HEK293T (cell line): ENCODE results near the gene EYS.
"Not testable (repeated sequence)": the region's sequence is repeated elsewhere in the genome, so short reads cannot be mapped to it uniquely, and the experiment has no call there.

Source experiments
- CTCF ChIA-PET: fragments of 350-600 bp; formaldehyde crosslinking; extraction: SDS; loops from one replicate; lab custom pipeline; 2021; ENCODE audit warnings: antibody characterized with exemption, inconsistent platforms; lab: Yijun Ruan, JAX
- POLR2A ChIA-PET: fragments of 350-600 bp; formaldehyde crosslinking; extraction: SDS; loops from one replicate; lab custom pipeline; 2020; ENCODE audit warnings: antibody characterized with exemption, inconsistent platforms; lab: Yijun Ruan, JAX
- DNase-seq: peaks from one replicate; pipeline ENCODE4 v3.0.0; 2012; ENCODE audit warnings: mixed read lengths; ENCODE audit errors: extremely low spot score
- ARNT ChIP-seq: fragments of 450-650 bp; IDR thresholded peaks from 2 replicates; pipeline ENCODE4 v1.6.1; 2017; ENCODE audit warnings: mild to moderate bottlenecking
- BHLHE40 ChIP-seq: fragments of 450-650 bp; IDR thresholded peaks from 2 replicates; pipeline ENCODE4 v1.6.1; 2016; ENCODE audit warnings: mild to moderate bottlenecking, moderate library complexity, borderline replicate concordance
- CTBP1 ChIP-seq: fragments of 450-650 bp; IDR thresholded peaks from 2 replicates; pipeline ENCODE4 v1.6.1; 2016; ENCODE audit warnings: borderline replicate concordance
- ELF4 ChIP-seq: fragments of 450-650 bp; IDR thresholded peaks from 2 replicates; pipeline ENCODE4 v1.6.1; 2017; ENCODE audit warnings: antibody characterized with exemption
- FOXA1 ChIP-seq: fragments of 450-650 bp; IDR thresholded peaks from 2 replicates; pipeline ENCODE4 v1.6.1; 2016; ENCODE audit warnings: mild to moderate bottlenecking
- FOXK2 ChIP-seq: fragments of 450-650 bp; IDR thresholded peaks from 2 replicates; pipeline ENCODE4 v1.6.1; 2016; ENCODE audit warnings: mild to moderate bottlenecking
- FOXM1 ChIP-seq: fragments of 450-650 bp; IDR thresholded peaks from 2 replicates; pipeline ENCODE4 v1.6.1; 2017; ENCODE audit warnings: mild to moderate bottlenecking, borderline replicate concordance
- HDGF ChIP-seq: fragments of 450-650 bp; IDR thresholded peaks from 2 replicates; pipeline ENCODE4 v1.6.1; 2017; ENCODE audit warnings: antibody characterized with exemption, borderline replicate concordance
- L3MBTL2 ChIP-seq: fragments of 450-650 bp; conservative IDR thresholded peaks from 2 replicates; pipeline ENCODE4 v1.6.1; 2016; ENCODE audit warnings: mild to moderate bottlenecking
- LEF1 ChIP-seq: fragments of 450-650 bp; IDR thresholded peaks from 2 replicates; pipeline ENCODE4 v1.6.1; 2017; ENCODE audit warnings: mild to moderate bottlenecking, borderline replicate concordance
- NFRKB ChIP-seq: fragments of 450-650 bp; IDR thresholded peaks from 2 replicates; pipeline ENCODE4 v1.6.1; 2016; ENCODE audit warnings: mild to moderate bottlenecking, moderate library complexity
- PKNOX1 ChIP-seq: fragments of 450-650 bp; IDR thresholded peaks from 2 replicates; pipeline ENCODE4 v1.6.1; 2016
- SP1 ChIP-seq: fragments of 450-650 bp; IDR thresholded peaks from 2 replicates; pipeline ENCODE4 v1.6.1; 2017
- SUZ12 ChIP-seq: fragments of 450-650 bp; IDR thresholded peaks from 2 replicates; pipeline ENCODE4 v1.6.1; 2016; ENCODE audit warnings: mild to moderate bottlenecking
- TARDBP ChIP-seq: fragments of 450-650 bp; IDR thresholded peaks from 2 replicates; pipeline ENCODE4 v1.6.1; 2016
- ZNF384 ChIP-seq: fragments of 450-650 bp; IDR thresholded peaks from 2 replicates; pipeline ENCODE4 v1.6.1; 2016

The EYS gene

DNA sequence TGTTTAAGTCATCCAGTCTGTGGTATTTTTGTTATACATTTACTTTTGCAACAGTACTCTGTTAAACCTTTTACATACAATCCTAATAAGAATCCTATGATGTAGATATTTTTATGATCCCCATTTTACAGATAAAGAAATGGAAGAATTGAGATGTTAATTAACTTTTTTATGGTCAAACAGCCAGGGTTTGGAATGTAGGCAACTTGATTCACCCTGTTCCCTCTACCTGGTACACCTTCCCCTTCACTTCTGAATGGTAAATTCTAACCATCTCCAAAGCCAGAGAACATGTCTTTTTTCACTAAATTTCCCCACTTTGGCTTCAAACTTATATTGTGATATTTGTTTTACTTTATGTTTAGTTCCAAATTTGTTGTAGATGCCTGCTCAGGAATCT, 1771.3 kb downstream of the EYS start:
- DNase-seq: no peak
- ChIA-PET POLR2A (no interaction called here), CTCF (interaction anchor here (1.0 kb wide), 1 partner anchor 12 kb away, joined by 3 read pairs; no protein-coding TSS in a partner anchor)
- TF ChIP-seq TARDBP: no peak
- no peak for TF ChIP-seq FOXM1
- no peak for TF ChIP-seq LEF1
- no peak for TF ChIP-seq PKNOX1
- no peak for TF ChIP-seq HDGF
- no peak for TF ChIP-seq L3MBTL2
- TF ChIP-seq FOXA1: no peak
- no peak for TF ChIP-seq SUZ12
- TF ChIP-seq ELF4: no peak

DNA sequence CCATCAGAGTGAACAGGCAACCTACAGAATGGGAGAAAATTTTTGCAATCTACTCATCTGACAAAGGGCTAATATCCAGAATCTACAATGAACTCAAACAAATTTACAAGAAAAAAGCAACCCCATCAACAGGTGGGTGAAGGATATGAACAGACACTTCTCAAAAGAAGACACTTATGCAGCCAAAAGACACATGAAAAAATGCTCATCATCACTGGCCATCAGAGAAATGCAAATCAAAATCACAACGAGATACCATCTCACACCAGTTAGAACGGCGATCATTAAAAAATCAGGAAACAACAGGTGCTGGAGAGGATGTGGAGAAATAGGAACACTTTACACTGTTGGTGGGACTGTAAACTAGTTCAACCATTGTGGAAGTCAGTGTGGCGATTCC, 1773.1 kb downstream of the EYS start:
- POLR2A ChIA-PET, CTCF ChIA-PET, DNase-seq: not testable (repeated sequence)

- CTCF ChIA-PET: no interaction called here
- DNase-seq: no peak
These were observed 1776.2 kb downstream of the EYS start for GRCh38 chr6:63930848-63931247.

DNA sequence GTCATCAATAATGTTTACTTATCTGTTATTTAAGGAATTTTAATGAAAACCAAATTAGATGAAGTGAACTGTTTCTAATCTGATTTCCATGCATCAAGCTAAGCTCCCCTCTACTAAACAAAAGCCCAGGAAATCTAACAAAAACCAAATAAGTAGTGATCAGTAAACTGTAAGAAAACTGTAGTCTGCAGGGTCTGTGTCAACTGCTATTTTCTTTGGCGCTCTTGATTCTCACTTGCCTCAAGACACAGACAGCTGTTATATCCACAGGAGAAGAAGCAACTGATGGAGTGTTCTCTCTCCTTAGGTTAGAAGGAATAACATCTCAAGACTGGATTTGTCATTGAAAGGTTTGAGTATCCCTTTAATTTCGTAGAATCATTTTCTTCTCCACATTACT, 1777.9 kb downstream of the EYS start:
- CTCF ChIA-PET: no interaction called here
- POLR2A ChIA-PET: no interaction called here
- DNase-seq: no peak
- no peak for TF ChIP-seq ELF4
- no peak for TF ChIP-seq FOXK2
- TF ChIP-seq SUZ12: no peak
- no peak for TF ChIP-seq LEF1
- TF ChIP-seq PKNOX1: no peak
- no peak for TF ChIP-seq HDGF
- TF ChIP-seq CTBP1: no peak
- TF ChIP-seq BHLHE40: no peak
- TF ChIP-seq SP1: no peak
- TF ChIP-seq FOXM1: no peak
- no peak for TF ChIP-seq ZNF384
- TF ChIP-seq ARNT: no peak
- TF ChIP-seq FOXA1: no peak
- TF ChIP-seq TARDBP: no peak
- no peak for TF ChIP-seq L3MBTL2
- no peak for TF ChIP-seq NFRKB

More at GRCh38 chr6:63930848-63931247, 1776.2 kb downstream of the EYS start:
- TF ChIP-seq LEF1 (no peak), FOXM1 (no peak), ELF4 (no peak), HDGF (no peak), FOXK2 (no peak), SP1 (no peak), PKNOX1 (no peak), FOXA1 (no peak), ARNT (no peak), BHLHE40 (no peak), ZNF384 (no peak), NFRKB (no peak)
- POLR2A ChIA-PET: no interaction called here

- TF ChIP-seq LEF1: no peak
- no peak for DNase-seq
- CTCF ChIA-PET: no interaction called here
- POLR2A ChIA-PET: no interaction called here
These were observed 1778.4 kb downstream of the EYS start for GRCh38 chr6:63928613-63929012.

DNA sequence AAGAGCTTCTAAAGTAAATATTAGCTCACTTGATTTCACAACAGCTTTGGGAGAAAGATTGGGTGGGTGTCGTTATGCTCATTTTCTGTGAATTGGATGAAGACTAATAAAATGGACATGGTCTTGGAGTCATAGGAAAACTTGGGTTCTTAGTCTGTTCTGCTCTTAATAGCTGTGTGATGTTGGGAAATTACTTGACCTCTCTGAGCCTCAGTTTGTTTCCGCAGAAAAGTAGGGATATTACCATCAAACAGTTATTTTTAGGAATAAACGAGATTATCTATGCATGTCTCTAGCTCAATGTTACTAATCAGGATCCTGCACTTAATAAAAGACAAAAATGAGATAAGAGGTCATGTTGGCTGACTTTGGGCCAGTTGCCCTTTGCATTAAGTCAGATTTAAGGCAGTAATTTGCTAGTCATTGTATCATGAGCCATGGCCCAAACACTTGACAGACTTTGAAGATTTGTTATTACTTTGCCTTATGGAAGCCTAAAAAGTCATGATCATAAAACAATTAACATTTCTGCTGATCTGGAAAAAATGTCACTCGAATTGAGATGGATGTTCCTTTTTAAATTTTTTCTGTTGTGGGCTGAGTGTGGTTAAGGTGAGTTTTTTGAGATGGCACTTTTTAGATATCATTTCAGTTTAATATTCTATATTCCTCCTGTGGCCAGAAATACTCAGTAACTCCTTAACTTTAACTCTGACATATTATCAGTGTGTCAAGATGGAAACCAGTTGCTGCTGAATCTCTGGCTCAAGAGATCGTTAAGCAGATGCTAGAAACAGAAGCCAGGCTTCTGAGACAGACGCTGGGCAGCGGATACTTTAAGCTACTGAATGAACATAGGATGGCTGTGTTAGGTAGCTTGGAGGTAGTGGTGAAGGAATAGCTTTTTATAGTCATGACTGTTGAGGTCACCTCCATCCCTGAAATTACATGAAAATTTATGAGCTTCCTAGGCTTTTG, 1779.8 kb downstream of the EYS start:
- no peak for DNase-seq
- CTCF ChIA-PET: interaction anchor here (0.7 to 1.6 kb wide), 3 partner anchors 50 to 403 kb away, joined by 3 to 4 read pairs (median 3); no protein-coding TSS in a partner anchor
- POLR2A ChIA-PET: no interaction called here
- no peak for TF ChIP-seq PKNOX1
- TF ChIP-seq HDGF: no peak
- TF ChIP-seq ZNF384: no peak
- no peak for TF ChIP-seq ELF4
- no peak for TF ChIP-seq NFRKB
- TF ChIP-seq FOXK2: no peak
- no peak for TF ChIP-seq SP1
- TF ChIP-seq ARNT: no peak
- TF ChIP-seq L3MBTL2: no peak
- no peak for TF ChIP-seq BHLHE40
- no peak for TF ChIP-seq TARDBP
- TF ChIP-seq FOXA1: no peak
- TF ChIP-seq SUZ12: no peak
- no peak for TF ChIP-seq CTBP1
- no peak for TF ChIP-seq FOXM1
- no peak for TF ChIP-seq LEF1
